Prostate gland (tissue), 2 donors: Measurements from ENCODE around the gene KCNAB1.

Source experiments
- CTCF ChIP-seq, 4 experiments: fragments of 200-600 bp in 2 of 4; fragments of 450-650 bp in 2 of 4; sonication (generic) in 2 of 4; IDR thresholded peaks; 1 replicate in 3 of 4; 2 replicates in 1 of 4; pipeline ENCODE4 v1.5.1; 2016 to 2019; ENCODE audit warnings: antibody characterized with exemption in 4 of 4, mild to moderate bottlenecking in 2 of 4, moderate library complexity in 2 of 4
- POLR2A ChIP-seq: fragments of 450-650 bp; IDR thresholded peaks from one replicate; pipeline ENCODE4 v1.6.1; 2016; ENCODE audit warnings: antibody characterized with exemption, mild to moderate bottlenecking
- POLR2AphosphoS5 ChIP-seq: sonication (generic); formaldehyde crosslinking; IDR thresholded peaks from one replicate; pipeline ENCODE4 v1.6.1; 2017; ENCODE audit warnings: antibody characterized with exemption

DNA sequence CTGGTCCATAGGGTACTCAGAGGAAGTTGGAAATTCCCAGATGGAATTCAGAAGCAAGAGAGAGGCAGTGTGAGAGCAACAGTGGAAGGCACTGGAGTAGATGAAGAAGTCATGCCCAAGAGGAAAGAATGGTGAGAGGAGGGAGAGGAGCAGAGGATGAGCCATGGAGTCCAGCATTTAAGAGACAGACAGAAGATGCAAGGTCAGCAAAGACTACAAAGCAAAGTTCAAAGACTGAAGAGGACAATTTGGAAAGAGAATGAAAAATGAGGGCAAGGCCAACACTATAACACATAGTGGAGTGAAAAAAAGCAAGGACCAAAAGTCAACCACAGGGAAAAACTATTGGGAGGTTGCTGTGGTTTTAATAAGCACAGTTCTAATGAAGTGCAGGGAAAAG is 255.8 kb downstream of the KCNAB1 start:
- TF ChIP-seq CTCF (IDR thresholded peaks at IDR 0.05) (no peak), POLR2A (no peak), POLR2AphosphoS5 (no peak)
